ENCODE data around the gene PDE3A. TPM values are rescaled to one million over a fixed set of nuclear protein-coding genes. Genes with fewer than 3 reads are reported as not detected.

PDE3A gene
- total RNA-seq, 1 experiment from 2014 or later = 0.58 TPM

DNA sequence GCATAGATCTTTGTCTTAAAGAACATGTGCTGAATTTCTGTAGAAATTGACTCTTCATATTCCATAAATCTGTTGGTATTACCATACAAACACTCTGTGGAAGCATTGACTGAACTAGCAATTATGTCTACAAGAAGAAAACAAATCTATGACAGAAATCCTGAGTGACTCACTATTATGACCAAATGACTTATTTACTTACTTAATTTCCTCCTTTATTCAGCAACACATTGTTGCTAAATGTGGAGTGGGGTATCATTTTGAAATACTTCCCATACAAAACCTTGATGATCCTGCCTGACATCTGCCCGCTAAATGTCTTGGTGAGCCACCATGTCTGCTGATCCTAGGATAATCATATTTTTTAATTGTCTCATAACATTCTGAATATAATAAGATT lies 227.7 kb downstream of the PDE3A start:
- ChIA-PET POLR2A (ENCODE audit: unreplicated experiment) (no interaction called here), CTCF (no interaction called here)
- TF ChIP-seq EZH2 (IDR thresholded peaks at IDR 0.05; ENCODE audit: low read length, unreplicated experiment) = no peak
- TF ChIP-seq, protein P1, sequence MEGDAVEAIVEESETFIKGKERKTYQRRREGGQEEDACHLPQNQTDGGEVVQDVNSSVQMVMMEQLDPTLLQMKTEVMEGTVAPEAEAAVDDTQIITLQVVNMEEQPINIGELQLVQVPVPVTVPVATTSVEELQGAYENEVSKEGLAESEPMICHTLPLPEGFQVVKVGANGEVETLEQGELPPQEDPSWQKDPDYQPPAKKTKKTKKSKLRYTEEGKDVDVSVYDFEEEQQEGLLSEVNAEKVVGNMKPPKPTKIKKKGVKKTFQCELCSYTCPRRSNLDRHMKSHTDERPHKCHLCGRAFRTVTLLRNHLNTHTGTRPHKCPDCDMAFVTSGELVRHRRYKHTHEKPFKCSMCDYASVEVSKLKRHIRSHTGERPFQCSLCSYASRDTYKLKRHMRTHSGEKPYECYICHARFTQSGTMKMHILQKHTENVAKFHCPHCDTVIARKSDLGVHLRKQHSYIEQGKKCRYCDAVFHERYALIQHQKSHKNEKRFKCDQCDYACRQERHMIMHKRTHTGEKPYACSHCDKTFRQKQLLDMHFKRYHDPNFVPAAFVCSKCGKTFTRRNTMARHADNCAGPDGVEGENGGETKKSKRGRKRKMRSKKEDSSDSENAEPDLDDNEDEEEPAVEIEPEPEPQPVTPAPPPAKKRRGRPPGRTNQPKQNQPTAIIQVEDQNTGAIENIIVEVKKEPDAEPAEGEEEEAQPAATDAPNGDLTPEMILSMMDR (conservative IDR thresholded peaks at IDR 0.05; ENCODE audit: low read depth, low read length) = no peak
- no peak for TF ChIP-seq EZH2phosphoT487 (IDR thresholded peaks at IDR 0.05; ENCODE audit: borderline replicate concordance, low read length)
- no TSS peak for BruUV-seq (replicated peaks)
- Histone ChIP-seq H3K27ac (ENCODE audit: low read length) (no peak overlapping the region), H3K9me3 (ENCODE audit: low read length) (no peaks in the 10 kb centered on the region), H3K9ac (ENCODE audit: low read length) (no peak overlapping the region), H3K9me2 (replicated peaks; ENCODE audit: low read length) (no peaks in the 10 kb centered on the region), H3K79me2 (ENCODE audit: low read length) (no peaks in the 10 kb centered on the region), H2AFZ (ENCODE audit: low read length) (no peak overlapping the region), H3K36me3 (ENCODE audit: low read depth, low read length) (no peaks in the 10 kb centered on the region), H4K20me1 (ENCODE audit: low read length) (no peaks in the 10 kb centered on the region), H3K4me3 (ENCODE audit: low read length) (no peak overlapping the region), H3K4me2 (ENCODE audit: low read length) (no peak overlapping the region), H3K27me3 (ENCODE audit: low read length) (no peaks in the 10 kb centered on the region), H3F3A (ENCODE audit: low read length, unreplicated experiment) (no peaks in the 10 kb centered on the region), H3K4me1 (ENCODE audit: insufficient read depth, low read length) (peaks cover 9% of the 10 kb centered on the region; the same call in 1 of the 2 replicates)
- ATAC-seq = no peak
- no peak for DNase-seq
- intact Hi-C loops (cut with micrococcal nuclease) = no loop called here

DNA sequence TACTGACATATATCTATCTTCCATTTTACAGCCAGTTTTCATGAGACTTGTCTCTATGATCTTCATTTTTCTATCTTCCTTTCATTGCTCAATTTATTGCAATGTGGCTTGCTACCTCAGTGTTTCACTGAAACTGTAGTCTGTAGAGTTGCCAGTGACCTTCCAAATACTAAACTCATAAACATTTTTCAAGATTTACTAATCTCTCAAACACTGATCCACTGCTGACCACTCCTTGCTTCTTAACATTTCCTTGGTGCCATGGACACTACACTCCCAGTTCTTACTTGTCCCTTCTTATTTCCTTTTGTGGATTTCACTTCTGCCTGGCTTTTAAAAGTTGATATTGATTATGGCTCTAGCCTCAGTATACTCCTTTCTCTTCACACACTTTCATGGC lies 231.4 kb downstream of the PDE3A start:
- H3K27ac ChIP-seq (ENCODE audit: low read length) = peak overlapping the region; percentile 26; the same call in 1 of the 2 replicates
- no peak overlapping the region for H3K4me2 ChIP-seq (ENCODE audit: low read length)
- no peaks in the 10 kb centered on the region for H3K36me3 ChIP-seq (ENCODE audit: low read depth, low read length)
- no peaks in the 10 kb centered on the region for H3K79me2 ChIP-seq (ENCODE audit: low read length)
- no TSS peak for BruUV-seq (replicated peaks)
- TF ChIP-seq EZH2 (IDR thresholded peaks at IDR 0.05; ENCODE audit: low read length, unreplicated experiment) (no peak), EZH2phosphoT487 (IDR thresholded peaks at IDR 0.05; ENCODE audit: borderline replicate concordance, low read length) (no peak)
- TF ChIP-seq, protein P1 (conservative IDR thresholded peaks at IDR 0.05; ENCODE audit: low read depth, low read length) = no peak
- DNase-seq (no peak), ATAC-seq (peak; percentile 79)
- ChIA-PET POLR2A (ENCODE audit: unreplicated experiment) (no interaction called here), CTCF (no interaction called here)
- no peaks in the 10 kb centered on the region for H3K27me3 ChIP-seq (ENCODE audit: low read length)
- H3K9me2 ChIP-seq (replicated peaks; ENCODE audit: low read length) = no peaks in the 10 kb centered on the region
- H4K20me1 ChIP-seq (ENCODE audit: low read length) = no peaks in the 10 kb centered on the region
- intact Hi-C loops (cut with micrococcal nuclease) = loop anchor here (2.0 to 5.0 kb wide), 2 partner anchors 105 to 222 kb away; no protein-coding TSS in a partner anchor
- no peak overlapping the region for H3K9ac ChIP-seq (ENCODE audit: low read length)
- no peaks in the 10 kb centered on the region for H3F3A ChIP-seq (ENCODE audit: low read length, unreplicated experiment)
- no peak overlapping the region for H3K4me3 ChIP-seq (ENCODE audit: low read length)
- no peak overlapping the region for H2AFZ ChIP-seq (ENCODE audit: low read length)
- H3K9me3 ChIP-seq (ENCODE audit: low read length) = no peaks in the 10 kb centered on the region
- peaks cover 9% of the 10 kb centered on the region; the same call in 1 of the 2 replicates for H3K4me1 ChIP-seq (ENCODE audit: insufficient read depth, low read length)

DNA sequence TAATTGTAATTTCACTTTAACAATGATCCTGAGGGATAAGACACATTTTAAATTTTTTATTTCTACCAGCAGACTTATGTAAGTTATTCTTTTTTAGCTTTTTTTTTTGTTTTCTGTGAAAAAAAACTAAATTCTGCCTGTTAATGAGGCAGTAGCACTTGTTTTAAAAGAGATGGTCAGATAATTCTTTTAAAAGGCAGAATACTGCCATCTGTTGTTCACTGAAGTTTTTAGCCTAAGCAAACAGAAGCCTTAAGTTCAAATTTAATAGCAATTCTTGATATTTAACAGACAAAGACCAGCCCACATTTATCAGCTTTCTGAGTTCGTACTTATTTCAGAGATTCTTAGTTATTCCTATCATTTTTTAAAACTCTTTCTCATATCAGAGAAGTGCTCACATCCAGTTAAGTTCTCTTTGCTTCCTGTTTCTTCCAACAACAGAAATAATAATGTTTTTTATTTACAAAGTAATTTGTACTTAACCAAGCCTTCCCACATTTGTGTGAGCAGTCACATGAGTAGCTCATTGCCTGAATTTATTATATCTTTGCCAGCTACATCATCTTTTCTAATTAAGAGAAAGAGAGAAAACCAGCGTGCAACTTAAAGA lies 233.4 kb downstream of the PDE3A start:
- DNase-seq (peak; percentile 55), ATAC-seq (no peak)
- POLR2A ChIA-PET (ENCODE audit: unreplicated experiment) = no interaction called here
- H4K20me1 ChIP-seq (ENCODE audit: low read length) = no peaks in the 10 kb centered on the region
- no peak overlapping the region for H3K4me2 ChIP-seq (ENCODE audit: low read length)
- no peaks in the 10 kb centered on the region for H3K9me2 ChIP-seq (replicated peaks; ENCODE audit: low read length)
- H3K27ac ChIP-seq (ENCODE audit: low read length) = 0 out of 2 replicates have a peak overlapping the region, but pooled peaks have one; percentile 50
- BruUV-seq (replicated peaks) = no TSS peak
- no peak overlapping the region for H2AFZ ChIP-seq (ENCODE audit: low read length)
- no peaks in the 10 kb centered on the region for H3K36me3 ChIP-seq (ENCODE audit: low read depth, low read length)
- CTCF ChIA-PET = no interaction called here
- H3K4me3 ChIP-seq (ENCODE audit: low read length) = no peak overlapping the region
- intact Hi-C loops (cut with micrococcal nuclease) = loop anchor here (1.0 to 5.0 kb wide), 3 partner anchors 115 to 224 kb away; no protein-coding TSS in a partner anchor
- H3K9me3 ChIP-seq (ENCODE audit: low read length) = no peaks in the 10 kb centered on the region
- no peaks in the 10 kb centered on the region for H3F3A ChIP-seq (ENCODE audit: low read length, unreplicated experiment)
- no peak for TF ChIP-seq EZH2phosphoT487 (IDR thresholded peaks at IDR 0.05; ENCODE audit: borderline replicate concordance, low read length)
- TF ChIP-seq, protein P1 (conservative IDR thresholded peaks at IDR 0.05; ENCODE audit: low read depth, low read length) = peak; percentile 66
- H3K79me2 ChIP-seq (ENCODE audit: low read length) = no peaks in the 10 kb centered on the region
- peaks cover 9% of the 10 kb centered on the region; the same call in 1 of the 2 replicates for H3K4me1 ChIP-seq (ENCODE audit: insufficient read depth, low read length)
- no peaks in the 10 kb centered on the region for H3K27me3 ChIP-seq (ENCODE audit: low read length)
- H3K9ac ChIP-seq (ENCODE audit: low read length) = no peak overlapping the region

Data from PC-3 (cell line).